GM19324 (cell line): ENCODE data around the gene NSG1.

Experiments used
- ATAC-seq: cut with Tn5 transposase; IDR thresholded peaks from one replicate; pipeline ENCODE4 v1.9.1; 2021; ENCODE audit warnings: mild to moderate bottlenecking, moderate library complexity; ENCODE audit not compliant: unreplicated experiment, low FRiP score

NSG1 gene

DNA sequence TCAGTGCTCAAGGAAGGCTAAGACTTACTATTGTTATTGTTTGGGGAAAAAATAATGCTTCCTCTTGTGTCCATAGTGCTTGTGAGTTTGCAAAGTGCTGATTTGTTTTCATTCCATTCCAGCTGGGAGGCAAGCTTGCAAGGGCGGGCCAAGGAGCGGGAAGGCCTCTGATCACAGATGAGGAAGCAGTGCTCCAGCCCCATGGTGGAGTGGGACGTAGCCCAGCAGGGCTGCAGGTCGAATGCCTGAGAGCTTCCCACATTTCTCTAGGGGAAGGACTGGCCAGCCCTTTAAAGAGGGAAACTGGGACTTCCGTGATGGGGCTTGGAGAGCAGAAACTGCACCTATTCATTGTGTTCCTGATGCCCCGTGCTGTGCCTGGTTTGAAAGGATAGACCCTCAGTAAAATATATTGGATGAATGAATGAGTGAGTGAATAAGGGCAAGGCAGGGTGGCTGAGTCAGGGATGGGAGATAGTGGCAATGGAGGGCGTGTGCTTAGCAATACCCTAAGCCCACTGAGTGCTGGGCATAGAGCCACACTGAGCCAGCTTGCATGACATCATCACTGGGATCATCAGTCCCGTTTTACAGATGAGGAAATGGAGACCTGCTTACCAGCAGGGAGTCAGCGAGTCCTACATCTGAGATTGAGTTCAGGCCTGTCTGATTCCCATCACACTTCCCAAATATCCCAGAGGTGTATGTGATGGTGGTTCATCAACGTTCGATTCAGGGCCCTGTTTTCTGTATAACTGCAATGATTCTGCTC is 17.9 kb upstream of the NSG1 start:
- ATAC-seq = no peak

DNA sequence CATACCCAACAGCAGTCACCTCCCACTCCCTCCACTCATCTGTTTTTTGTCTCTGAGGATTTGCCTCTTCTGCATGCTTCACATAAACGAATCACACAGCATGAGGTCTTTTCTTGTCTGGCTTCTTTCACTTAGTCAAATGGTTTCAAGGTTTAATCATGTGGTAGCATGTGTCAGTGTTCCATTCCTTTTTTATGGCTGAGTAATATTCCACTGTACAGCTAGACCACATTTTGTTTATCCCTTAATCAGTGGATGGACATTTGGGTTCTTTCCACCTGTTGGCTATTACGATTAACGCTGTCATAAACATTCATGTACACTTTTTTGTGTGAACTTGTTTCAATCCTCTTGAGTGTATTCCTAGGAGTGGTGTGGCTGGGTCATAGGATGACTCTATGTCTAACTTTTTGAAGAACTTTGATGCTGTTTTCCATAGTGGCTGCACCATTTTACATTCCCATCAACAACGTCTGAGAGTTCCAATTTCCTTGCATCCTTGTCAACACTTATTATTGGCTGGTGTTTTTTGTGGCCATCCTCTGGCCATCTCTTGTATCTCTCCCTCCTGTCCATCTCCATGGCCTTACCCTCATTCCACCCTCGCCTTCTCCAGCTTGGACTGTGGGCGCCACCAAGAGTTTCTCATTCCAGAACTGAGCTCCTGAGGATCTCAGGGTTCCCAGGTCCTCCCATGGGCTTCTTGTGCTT is 12.4 kb upstream of the NSG1 start:
- no peak for ATAC-seq

DNA sequence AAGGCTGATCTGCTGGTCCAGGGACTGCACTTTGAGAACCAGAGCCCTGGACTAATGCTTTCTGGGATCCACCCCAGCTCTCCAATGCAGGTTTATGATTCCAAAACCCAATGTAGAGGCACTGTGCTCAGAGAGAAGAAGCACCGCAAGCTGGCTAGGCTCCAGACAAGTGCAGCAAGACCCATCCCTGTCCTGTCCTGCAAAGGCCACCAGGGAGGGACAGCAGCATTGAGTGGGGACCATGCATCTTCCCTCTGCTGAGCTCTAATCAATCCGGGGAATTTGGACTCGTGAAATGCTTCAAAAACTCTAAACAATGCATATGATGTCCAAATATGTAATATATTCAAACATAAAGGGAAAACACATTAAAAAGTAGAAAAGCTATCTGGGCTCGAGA is 10.8 kb upstream of the NSG1 start:
- no peak for ATAC-seq

DNA sequence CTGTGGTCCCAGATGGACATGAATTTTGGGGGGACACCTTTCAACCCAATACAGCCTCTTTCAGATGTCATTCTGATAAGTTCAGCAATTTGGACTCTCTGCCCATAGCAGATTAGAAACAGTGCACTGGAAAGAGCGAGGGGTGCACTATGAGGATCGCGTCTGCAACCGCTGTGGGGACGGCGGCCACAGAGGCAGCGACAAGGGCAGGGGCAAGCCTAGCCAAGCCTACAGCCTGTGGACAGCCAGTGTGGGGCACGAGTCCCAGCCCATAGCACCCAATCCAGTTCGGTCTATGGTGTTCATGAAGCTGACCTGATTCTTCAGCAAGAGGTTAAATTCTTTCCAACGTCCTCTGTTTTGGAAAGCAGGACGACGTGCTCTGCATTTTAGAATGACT is 9.7 kb upstream of the NSG1 start:
- no peak for ATAC-seq

DNA sequence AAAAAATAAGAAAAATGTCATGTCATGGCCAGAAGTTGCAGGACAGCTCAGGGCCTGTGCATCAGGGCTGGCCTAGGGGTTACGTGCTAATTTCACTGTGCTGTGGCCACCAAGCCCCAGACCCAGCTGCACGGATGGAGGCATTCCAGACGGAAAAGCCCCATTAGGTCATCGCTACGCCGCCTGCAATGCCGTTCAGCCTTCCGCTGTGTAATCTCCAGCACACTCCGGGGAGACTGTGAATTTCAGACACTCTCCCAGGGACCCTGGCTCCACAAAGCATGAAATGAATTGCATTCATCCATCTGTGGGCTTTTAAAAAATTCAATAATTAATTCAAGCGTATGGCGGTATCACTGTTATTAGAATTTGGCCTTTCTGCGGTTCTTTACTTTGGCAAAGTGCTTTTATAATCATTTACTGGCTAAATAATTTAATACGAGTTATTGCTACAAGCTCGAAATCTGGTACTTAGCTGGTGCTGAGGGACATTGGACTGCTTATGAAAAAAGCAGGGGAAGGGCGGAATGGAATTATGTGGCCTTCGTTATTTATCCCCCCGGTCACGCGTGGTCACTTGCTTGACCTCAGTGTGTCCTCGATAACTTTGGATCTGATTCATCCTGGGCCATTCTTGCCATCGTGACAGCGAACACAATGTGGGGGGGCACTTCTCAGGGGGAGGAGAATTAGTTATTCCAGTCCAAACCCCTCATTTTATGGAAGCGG is 9.0 kb upstream of the NSG1 start:
- no peak for ATAC-seq

DNA sequence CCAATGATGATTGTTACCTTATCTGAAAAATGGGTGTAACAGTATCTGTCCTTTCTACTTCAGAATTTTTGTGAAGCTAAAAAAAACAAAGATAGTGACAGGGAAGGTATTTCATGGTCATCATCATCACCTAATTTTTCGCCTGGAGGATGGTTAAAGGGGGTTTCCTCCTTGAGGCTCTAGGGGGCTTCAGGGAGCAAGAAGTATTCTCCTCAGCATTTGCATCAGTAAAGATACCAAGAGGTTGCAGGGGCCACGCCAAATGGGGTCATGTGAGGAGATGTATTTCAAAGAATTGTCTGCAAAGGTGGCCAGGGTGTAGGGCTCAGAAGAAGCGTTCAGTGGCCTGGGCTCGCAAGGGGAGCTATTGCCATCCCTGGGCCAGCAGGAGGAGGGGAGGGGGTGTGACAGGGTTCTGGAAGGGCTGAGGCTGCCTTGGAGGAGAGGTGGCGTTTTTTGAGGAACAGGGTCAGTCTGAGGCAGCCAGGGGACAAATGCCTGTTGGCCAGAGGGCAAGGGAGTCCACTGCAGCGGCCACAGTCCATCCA is 7.3 kb upstream of the NSG1 start:
- no peak for ATAC-seq

DNA sequence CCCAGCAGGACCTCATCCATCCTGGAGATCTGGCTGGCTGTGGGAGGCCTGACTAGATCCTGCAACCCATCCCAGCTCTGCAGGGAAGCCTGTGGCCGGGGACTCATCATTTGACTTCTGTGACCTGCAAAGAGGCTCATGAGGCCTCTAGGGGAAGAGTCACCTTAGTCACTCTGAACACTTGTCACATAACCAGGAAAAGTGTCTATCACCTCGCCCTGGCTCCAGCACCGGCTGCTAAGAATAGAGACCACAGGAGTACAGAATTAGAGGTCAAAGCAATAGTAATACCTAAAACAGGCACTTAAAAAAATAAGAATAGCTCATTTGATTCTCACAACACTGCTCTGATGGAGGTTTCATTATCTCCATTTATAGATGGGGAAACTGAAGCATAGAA is 3.8 kb upstream of the NSG1 start:
- ATAC-seq = no peak

DNA sequence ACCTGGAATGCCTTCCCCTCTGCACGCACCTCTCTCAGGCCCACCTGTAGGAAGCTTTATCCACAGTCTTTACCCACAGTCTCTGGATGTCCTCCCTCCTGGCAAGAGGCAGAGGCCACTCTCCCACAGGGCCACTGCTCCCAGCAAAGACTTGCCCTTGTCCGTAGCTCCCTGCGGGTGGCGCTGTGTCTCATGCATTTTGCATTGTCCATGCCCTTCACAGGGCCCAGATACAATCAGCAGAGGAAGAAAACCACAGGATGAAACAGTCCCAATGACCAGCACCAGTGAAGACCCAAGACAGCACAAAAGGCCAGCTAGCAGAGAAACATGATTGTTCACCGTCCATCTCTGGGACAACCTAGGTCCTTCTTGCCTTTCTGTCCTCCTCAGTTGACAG is 2.1 kb upstream of the NSG1 start:
- ATAC-seq = no peak

DNA sequence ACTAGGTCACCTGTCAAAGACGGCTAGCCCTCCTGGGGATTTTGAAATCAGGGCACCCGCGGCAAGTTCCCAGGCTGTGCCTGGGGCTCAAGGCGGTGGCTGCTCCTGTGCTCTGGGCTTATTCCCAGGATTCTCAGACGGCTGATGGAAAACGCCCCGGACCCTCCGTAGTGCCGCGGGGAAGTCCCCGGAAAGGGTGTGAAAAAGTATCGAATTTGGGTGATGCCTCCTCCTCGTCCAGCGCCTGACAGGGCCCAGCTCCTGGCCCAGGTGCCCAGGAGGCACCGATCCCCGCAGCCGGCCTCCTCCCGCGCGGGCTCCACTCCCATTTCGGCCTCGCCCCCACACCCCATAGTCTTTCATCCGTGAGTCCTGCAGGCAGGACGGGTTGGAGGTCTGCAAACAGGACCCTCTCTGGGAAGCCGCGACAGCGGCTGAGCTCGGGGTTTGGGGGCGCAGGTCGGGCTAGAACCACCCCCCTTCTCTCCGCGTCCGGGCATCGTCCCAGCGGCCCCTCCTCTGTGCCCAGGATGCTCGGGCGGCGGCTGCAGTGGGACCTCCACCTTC is 1.1 kb upstream of the NSG1 start:
- no peak for ATAC-seq

DNA sequence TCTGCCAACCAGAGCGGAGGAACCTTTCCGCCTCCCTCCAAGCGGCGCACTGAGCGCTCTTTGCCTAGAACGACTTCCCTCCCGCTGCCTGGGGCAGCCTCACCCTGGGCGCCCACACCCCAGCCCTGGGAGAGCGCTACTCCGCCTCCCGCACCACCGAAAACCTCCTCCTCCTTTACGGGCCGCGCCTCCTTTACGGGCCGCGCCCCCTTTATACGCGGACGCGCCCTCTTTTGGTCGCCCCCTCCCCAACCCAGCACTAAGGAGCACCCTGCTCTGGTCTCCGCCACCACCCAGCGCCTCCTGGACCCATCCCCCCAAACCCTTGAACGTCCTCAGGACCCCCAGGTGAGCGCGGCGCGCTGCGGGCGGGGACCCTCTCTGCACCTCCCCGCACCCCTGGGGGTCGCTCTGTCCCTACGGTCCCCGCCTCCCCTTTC is 586 bp upstream of the NSG1 start:
- no peak for ATAC-seq

DNA sequence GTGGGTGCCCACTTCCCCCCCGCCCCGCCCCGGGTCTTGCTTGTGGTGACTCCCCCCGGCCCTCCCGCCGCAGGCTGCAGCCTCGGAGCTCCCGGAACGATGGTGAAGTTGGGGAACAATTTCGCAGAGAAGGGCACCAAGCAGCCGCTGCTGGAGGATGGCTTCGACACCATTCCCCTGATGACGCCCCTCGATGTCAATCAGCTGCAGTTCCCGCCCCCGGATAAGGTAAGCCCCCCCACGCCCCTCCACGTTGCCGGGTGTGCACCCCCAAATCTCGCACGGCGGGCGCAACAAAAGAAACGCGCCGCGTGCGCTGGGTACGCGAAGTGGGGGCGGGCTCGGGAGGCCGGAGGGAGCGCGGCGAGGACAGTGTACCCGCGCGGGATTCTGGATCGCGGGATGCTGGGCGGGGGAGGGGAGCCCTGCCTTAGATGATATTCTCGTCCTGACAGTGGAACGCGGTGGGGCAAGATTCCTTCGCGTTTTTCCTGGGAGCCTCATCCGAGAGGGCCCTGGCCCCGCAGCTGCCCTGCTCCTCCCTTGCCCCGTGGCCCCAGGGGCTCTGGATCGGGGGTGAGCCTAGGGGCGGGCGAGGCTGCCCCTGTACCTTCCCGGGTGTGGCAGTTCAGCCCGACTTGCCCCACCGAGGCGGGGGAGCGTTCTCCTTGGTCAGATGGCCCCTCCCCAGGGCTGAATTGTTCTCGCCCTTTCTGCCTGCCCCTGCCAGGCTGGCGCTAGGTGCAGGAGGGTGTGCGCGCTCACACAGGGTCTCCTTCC is 819 bp downstream of the NSG1 start:
- no peak for ATAC-seq

DNA sequence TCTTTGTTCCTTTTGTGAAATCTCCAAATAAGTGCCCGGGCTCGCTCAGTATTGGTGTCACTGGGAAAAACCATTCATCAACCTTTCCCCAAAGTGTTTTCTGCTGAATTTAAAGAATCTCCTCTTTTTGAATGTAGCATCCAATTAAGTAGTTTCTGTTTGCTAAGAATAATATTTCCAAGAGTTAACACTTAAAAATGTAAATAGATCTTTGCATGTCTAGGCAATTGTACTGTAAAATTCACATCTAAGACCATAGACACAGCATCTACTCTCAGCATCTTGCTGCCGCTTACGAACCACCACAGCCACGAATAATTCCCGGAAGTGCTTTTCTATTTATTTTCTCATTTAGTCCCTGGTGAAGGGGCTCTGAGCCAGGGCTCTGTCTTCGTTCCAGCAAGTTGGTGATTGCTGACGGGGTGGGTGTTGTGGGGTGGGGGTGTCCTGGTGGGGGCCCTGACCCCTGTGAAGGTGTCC is 1.4 kb downstream of the NSG1 start:
- no peak for ATAC-seq

DNA sequence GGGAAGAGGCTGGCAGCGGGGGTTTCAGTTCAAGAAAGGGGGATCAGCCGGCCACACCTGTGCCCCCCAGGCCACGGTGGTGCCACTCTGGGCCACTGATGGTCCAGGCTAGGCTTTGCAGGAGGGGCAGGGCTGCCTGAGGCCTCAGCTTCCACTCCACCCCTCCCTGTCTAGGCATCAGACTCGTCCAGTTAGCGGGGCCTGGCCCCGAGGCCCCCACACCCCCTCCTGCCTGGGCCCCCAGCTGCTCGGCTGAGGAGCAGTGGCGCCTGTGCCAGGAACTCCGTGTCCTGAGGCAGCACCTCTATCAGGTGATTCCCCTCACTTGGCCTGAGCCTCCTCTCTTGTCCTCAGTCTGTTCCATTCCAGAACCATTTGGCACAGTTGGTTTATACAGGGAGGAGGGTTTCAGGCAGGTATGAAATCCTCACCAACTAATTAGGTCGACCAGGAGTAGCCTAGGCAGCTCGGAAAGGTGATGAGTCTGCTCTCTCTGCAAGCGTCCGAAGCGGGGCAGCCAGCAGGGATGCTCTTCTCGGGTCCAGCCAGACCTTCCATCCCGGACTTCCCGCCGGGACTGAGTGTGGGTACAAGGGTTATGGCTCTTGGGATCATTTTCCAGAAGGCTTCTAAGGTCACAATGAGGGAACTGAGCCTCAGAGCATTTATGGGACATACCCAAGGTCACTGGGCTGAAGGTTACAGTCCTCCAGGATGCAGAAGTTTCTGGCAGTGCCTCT is 2.1 kb downstream of the NSG1 start:
- ATAC-seq = no peak

DNA sequence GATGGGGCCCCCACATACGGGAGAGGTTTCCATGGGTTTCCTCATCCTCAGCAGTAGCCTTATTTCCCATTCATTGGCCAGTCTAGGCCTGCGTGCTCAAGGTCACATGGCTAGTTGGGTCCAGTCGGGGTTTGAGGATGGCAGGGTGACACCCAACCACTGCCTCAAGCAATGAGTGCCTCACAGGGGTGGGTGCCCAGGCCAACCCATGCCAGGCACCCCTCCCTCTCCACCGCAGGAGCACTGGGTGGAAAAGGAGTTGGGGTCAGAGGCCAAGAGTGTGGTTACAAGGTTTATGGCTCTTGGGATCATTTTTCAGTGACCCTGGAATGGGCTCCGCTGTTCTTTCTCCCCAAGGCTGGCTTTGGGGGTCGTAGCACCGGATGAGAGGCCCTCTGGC is 3.1 kb downstream of the NSG1 start:
- no peak for ATAC-seq

DNA sequence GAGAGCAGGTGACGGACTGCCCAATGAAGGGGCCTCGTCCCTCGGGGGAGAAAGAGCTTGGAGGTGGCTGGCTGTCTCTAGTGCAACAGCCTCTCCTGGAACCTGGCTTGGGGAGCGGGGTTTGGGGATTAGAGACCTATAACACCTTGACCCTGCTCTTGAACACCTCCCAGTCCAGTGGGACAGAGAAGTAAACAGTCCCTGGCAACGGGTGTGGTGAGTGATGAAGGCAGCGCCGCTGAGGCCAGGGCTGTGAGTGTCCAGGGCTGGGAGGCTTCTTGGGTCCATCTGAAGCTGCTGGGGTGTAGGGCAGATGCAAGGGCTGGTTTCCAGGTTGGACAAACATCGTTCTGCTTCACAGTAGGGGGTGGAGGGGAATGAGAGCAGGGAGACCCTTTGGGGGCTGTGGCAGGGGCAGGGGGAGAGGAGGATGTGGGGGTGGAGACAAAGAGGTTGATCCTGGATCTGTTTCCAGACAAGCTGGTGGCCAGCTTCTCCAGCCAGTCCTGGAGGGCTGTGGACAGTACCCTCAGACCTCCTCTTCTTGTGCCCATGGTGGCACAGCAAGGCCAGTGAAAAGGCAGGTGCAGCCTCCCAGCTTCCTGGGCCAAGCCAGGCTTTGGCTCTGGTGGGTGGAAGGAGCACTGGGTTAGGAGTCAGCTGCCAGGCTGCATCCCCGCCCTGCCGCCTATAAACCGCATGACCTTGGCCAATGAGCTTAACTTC is 3.8 kb downstream of the NSG1 start:
- ATAC-seq = no peak

DNA sequence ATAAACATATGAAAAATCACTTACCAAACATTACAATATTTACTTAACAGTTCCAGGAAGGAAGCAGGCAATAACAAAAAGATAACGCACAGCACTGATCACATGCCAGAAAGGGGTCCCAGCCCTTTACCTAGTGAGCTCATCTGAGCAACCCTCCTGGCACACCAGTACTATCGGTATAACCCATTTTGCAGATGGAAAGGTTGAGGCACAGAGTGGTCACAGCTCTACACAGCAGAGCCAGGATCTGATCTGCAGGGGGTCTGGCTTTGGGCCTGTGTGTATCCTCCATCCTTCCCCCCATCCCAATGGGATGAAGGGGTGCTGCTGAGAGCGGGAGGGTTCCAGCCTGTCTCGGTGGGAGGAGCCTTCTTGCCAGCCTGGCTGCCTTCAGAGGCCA is 5.0 kb downstream of the NSG1 start:
- ATAC-seq = no peak

DNA sequence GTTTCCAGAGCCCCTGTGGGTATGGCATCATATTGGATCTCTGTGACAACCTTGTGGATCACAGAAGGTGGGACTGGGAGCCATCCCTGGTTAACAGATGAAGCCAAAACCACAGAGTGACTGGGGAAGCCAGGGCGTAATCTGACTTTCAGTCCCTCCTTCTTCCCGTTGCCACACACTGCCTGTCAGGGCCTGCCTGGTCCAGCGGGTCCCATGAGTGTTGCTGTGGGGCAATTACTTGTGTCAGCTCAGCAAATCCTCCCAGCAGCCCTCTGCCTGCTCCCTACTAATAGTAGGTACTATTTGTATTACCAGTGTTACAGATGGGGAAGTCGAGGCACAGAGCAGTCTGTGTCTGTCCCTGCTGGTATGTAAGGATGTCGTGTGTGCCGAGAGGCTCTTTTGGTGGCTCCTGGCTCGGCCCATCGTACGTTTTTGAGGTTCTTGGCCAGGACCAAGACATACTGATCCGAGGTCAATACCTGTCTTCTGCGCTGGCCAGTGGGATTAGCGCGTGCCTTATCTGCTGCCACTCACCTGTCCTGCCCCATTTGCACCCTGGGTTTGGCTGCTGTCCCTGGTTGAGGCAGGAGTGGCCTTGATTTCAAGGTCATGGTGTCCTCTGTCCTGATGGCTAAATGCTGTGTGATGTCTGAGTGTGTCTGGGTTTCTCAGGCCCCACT is 5.7 kb downstream of the NSG1 start:
- no peak for ATAC-seq

DNA sequence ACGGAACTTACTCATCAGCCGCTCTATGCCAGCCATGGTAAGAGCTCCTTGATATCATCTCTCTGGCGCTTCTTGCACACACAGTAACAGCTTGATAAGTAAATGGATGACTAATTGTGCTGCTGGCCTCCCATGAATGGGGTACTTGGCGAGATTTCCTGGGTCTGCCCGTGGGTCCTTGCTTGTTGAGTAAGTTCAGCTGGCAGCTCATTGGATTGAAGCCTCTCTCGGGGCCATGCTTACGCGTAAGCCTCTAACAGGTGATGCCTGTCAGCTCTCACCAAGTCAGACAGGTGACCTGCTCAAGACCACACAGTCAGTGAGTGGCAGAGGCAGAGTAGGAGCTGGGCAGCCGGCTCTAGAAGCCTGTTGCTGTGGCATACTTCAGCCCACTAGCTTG is 7.7 kb downstream of the NSG1 start:
- ATAC-seq = no peak
